Camera-type eye (tissue), 1 donor: ENCODE results near the gene PLAAT1. TPM values are rescaled to one million over a fixed set of nuclear protein-coding genes. Genes with fewer than 3 reads are reported as not detected.

Source experiments
- total RNA-seq: library from RNA; depleted of rRNA; stranded (reverse); fragments of >200 nt; gene quantifications from one replicate; pipeline ENCODE4 v1.2.3, GENCODE V29; 2014

Gene PLAAT1
- total RNA-seq, result 4.5 TPM

GRCh38 chr3:193240850-193241706 lies at the start of gene PLAAT1:
Gene PLAAT1 (plus strand): TSS chr3:193241222. CDS start chr3:193255651, 14,429 bp downstream.

Other genes starting within 250 kb of the PLAAT1 start
- 0.22 TPM for gene ATP13A5, start 137.5 kb downstream of the PLAAT1 start, total RNA-seq